Endodermal cell (in vitro differentiated cells): Measurements from ENCODE around the gene ADGRG4. TPM values are rescaled to one million over a fixed set of nuclear protein-coding genes. Genes with fewer than 3 reads are reported as not detected.

Source experiments
- DNase-seq: peaks from one replicate; pipeline ENCODE4 v3.0.0-alpha.2; 2017
- H3K27ac ChIP-seq: 2 replicates; pipeline ENCODE4 v1.5.1; 2013; ENCODE audit warnings: mild to moderate bottlenecking, low read depth, low read length, moderate library complexity
- H3K27me3 ChIP-seq: 2 replicates; pipeline ENCODE4 v1.6.1; 2013; ENCODE audit warnings: mild to moderate bottlenecking, low read length, moderate library complexity; ENCODE audit not compliant: insufficient read depth, control insufficient read depth, poor library complexity, severe bottlenecking
- H3K36me3 ChIP-seq: 2 replicates; pipeline ENCODE4 v1.7.0; 2013; ENCODE audit warnings: mild to moderate bottlenecking, low read length, moderate library complexity; ENCODE audit not compliant: control insufficient read depth, insufficient read depth
- H3K4me1 ChIP-seq: one replicate; pipeline ENCODE4 v1.7.0; 2013; ENCODE audit warnings: low read length; ENCODE audit not compliant: control insufficient read depth, insufficient read depth
- H3K4me3 ChIP-seq: 2 replicates; pipeline ENCODE4 v1.5.1; 2013; ENCODE audit warnings: mild to moderate bottlenecking, low read length, moderate library complexity
- H3K9ac ChIP-seq: 2 replicates; pipeline ENCODE4 v1.6.1; 2013; ENCODE audit warnings: mild to moderate bottlenecking, low read length, moderate library complexity; ENCODE audit not compliant: poor library complexity, severe bottlenecking; ENCODE audit errors: extremely low read depth
- H3K9me3 ChIP-seq: 2 replicates; pipeline ENCODE4 v1.6.1; 2013; ENCODE audit warnings: mild to moderate bottlenecking, low read length, moderate library complexity; ENCODE audit not compliant: control insufficient read depth
- H3K27ac Mint-ChIP-seq: 2 replicates; pipeline ENCODE4 v1.8.0; 2020; ENCODE audit warnings: mixed read lengths
- H3K27me3 Mint-ChIP-seq: 2 replicates; pipeline ENCODE4 v1.8.0; 2021; ENCODE audit warnings: mild to moderate bottlenecking, mixed read lengths; ENCODE audit not compliant: insufficient read depth
- H3K36me3 Mint-ChIP-seq: 2 replicates; pipeline ENCODE4 v1.8.0; 2020; ENCODE audit warnings: low read depth, mixed read lengths
- H3K4me1 Mint-ChIP-seq: 2 replicates; pipeline ENCODE4 v1.8.0; 2020; ENCODE audit warnings: mixed read lengths
- H3K4me3 Mint-ChIP-seq: 2 replicates; pipeline ENCODE4 v1.8.0; 2020; ENCODE audit warnings: mild to moderate bottlenecking, moderate library complexity, mixed read lengths
- H3K9me3 Mint-ChIP-seq: 2 replicates; pipeline ENCODE4 v1.8.0; 2020; ENCODE audit warnings: mild to moderate bottlenecking, mixed read lengths
- WGBS, 2 experiments: methylation state at CpG; one replicate each; pipeline versions ENCODE4 v1.1.5 to v1.1.7; 2013; ENCODE audit warnings: missing lambda C conversion rate in 2 of 2, mixed read lengths in 1 of 2; ENCODE audit not compliant: insufficient coverage in 1 of 2, insufficient read length in 1 of 2; 5-methylcytosine and 5-hydroxymethylcytosine counted together
- total RNA-seq, 2 donors: library from RNA; stranded (reverse); fragmentation: NEBNext Ultra II Directional in 1 of 2; extraction: Animal tissue kit (Norgen Biotek cat#: 25700) in 1 of 2; gene quantifications; 2 replicates in 1 of 2; 3 replicates in 1 of 2; pipeline ENCODE4 v1.2.1, GENCODE V29; 2021
- TF ChIP-seq, protein P1 (sequence below): fragments of 200-600 bp; sonication (generic); conservative IDR thresholded peaks from 2 replicates; pipeline ENCODE4 v1.5.0; 2021; ENCODE audit warnings: antibody characterized with exemption, mild to moderate bottlenecking

The ADGRG4 gene
- total RNA-seq, 2 donors from 2014 or later, result not detected

DNA sequence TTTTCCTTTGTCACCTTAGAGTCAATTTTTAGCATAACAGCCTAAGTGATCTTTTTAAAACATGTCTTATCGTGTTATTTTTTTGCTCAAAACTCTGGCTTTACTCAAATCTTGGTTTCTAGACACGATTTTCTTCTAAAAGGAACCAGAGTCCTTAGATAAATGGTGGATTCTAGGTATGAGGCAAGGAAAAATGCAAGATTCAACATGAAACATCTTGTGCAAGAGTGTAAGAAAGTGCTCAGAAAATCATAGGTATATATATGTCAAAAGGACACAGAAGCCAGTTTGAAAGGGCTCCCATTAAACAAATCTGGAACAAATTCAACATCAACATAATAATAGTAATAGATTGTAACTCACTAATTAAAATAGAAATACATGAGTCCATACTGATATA lies 8.1 kb upstream of the ADGRG4 start:
- H3K27me3 ChIP-seq, result no peaks in the 10 kb centered on the region
- no peaks in the 10 kb centered on the region for H3K36me3 ChIP-seq
- H3K4me3 Mint-ChIP-seq, result no peak overlapping the region
- H3K27ac ChIP-seq, result no peak overlapping the region
- H3K4me3 ChIP-seq, result no peak overlapping the region
- no peaks in the 10 kb centered on the region for H3K36me3 Mint-ChIP-seq
- no peak overlapping the region for H3K27ac Mint-ChIP-seq
- no peaks in the 10 kb centered on the region for H3K27me3 Mint-ChIP-seq
- no peaks in the 10 kb centered on the region for H3K9me3 ChIP-seq
- H3K9me3 Mint-ChIP-seq, result peaks cover 43% of the 10 kb centered on the region
- TF ChIP-seq, protein P1, sequence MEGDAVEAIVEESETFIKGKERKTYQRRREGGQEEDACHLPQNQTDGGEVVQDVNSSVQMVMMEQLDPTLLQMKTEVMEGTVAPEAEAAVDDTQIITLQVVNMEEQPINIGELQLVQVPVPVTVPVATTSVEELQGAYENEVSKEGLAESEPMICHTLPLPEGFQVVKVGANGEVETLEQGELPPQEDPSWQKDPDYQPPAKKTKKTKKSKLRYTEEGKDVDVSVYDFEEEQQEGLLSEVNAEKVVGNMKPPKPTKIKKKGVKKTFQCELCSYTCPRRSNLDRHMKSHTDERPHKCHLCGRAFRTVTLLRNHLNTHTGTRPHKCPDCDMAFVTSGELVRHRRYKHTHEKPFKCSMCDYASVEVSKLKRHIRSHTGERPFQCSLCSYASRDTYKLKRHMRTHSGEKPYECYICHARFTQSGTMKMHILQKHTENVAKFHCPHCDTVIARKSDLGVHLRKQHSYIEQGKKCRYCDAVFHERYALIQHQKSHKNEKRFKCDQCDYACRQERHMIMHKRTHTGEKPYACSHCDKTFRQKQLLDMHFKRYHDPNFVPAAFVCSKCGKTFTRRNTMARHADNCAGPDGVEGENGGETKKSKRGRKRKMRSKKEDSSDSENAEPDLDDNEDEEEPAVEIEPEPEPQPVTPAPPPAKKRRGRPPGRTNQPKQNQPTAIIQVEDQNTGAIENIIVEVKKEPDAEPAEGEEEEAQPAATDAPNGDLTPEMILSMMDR, result no peak
- DNase-seq, result no peak
- no peaks in the 10 kb centered on the region for H3K4me1 Mint-ChIP-seq
- H3K4me1 ChIP-seq, result peaks cover 2% of the 10 kb centered on the region
- no peak overlapping the region for H3K9ac ChIP-seq
- WGBS, 2 experiments, result 93% methylated on average over 2 of the region's 2 CpGs; no CpG with 5 or more reads in 1 of the 2 experiments

DNA sequence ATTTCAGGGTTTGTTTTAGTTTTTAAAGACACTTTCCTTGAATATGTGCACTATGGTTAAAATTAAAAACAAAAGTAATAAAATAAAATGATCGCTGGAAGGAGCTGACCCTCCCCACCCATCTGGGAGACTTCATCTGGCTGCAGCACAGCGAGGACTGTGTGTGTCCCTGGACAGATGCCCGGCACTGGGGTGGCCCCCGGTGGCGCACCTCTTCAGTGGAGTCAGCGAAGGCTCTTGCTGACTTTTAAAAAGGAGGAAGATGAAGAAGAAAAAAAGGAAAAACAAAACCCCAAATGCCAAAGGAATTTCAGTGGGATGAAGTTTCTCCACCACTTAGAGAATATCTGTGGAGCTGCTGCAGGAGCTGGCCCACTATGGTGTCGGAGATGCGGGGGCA lies 5.4 kb upstream of the ADGRG4 start:
- Histone ChIP-seq H3K4me3 (no peak overlapping the region), H3K4me1 (peaks cover 2% of the 10 kb centered on the region), H3K27ac (no peak overlapping the region), H3K27me3 (no peaks in the 10 kb centered on the region), H3K9me3 (no peaks in the 10 kb centered on the region), H3K36me3 (no peaks in the 10 kb centered on the region), H3K9ac (no peak overlapping the region)
- TF ChIP-seq, protein P1, result no peak
- Mint-ChIP-seq H3K4me1 (no peaks in the 10 kb centered on the region), H3K4me3 (no peak overlapping the region), H3K27me3 (no peaks in the 10 kb centered on the region), H3K9me3 (peaks cover 39% of the 10 kb centered on the region), H3K36me3 (no peaks in the 10 kb centered on the region), H3K27ac (no peak overlapping the region)
- no peak for DNase-seq
- WGBS, 2 experiments, result 94% methylated on average over 7 of the region's 8 CpGs; no CpG with 5 or more reads in 1 of the 2 experiments

DNA sequence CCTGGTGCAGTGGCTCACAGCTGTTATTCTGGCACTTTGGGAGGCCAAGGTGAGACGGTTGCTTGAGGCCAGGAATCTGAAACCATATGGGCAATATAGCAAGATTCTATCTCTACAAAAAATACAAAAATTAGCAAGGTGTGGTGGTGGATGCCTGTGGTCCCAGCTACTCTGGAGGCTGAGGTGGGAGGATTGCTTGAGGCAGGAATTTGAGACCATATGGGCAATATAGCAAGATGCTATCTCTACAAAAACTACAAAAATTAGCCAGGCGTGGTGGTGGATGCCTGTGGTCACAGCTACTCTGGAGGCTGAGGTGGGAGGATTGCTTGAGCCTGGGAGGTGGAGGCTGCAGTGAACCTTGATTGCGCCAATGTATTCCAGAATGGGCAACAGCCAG lies 2.3 kb downstream of the ADGRG4 start:
- Mint-ChIP-seq H3K4me1 (no peaks in the 10 kb centered on the region), H3K4me3 (no peak overlapping the region), H3K36me3 (no peaks in the 10 kb centered on the region), H3K27me3 (peaks cover 20% of the 10 kb centered on the region), H3K9me3 (peaks cover 49% of the 10 kb centered on the region), H3K27ac (no peak overlapping the region)
- WGBS, 2 experiments, result 84% methylated on average over 2 of the region's 3 CpGs; no CpG with 5 or more reads in 1 of the 2 experiments
- Histone ChIP-seq H3K27ac (no peak overlapping the region), H3K36me3 (no peaks in the 10 kb centered on the region), H3K9me3 (no peaks in the 10 kb centered on the region), H3K4me3 (no peak overlapping the region), H3K27me3 (peaks cover 8% of the 10 kb centered on the region), H3K4me1 (no peaks in the 10 kb centered on the region), H3K9ac (no peak overlapping the region)
- TF ChIP-seq, protein P1, result no peak
- no peak for DNase-seq
